GM23338 (cell line): ENCODE data around the gene CYYR1. TPM values are rescaled to one million over a fixed set of nuclear protein-coding genes. Genes with fewer than 3 reads are reported as not detected.

Experiments used
- ATAC-seq: fragments of 200-7000 bp; cut with Tn5 transposase; 3 replicates; pipeline ENCODE4 v1.9.1; 2020
- DNase-seq: peaks from one replicate; pipeline ENCODE4 v3.0.0-alpha.2; 2015; ENCODE audit warnings: low spot score
- H2AFZ ChIP-seq: fragments of 200-600 bp; sonication (generic); 2 replicates; pipeline ENCODE4 v1.8.0; 2016; ENCODE audit warnings: antibody characterized with exemption, mild to moderate bottlenecking, moderate library complexity
- H3F3A ChIP-seq: fragments of 200-600 bp; sonication (generic); replicated peaks from 2 replicates; pipeline ENCODE4 v1.8.0; 2017; ENCODE audit warnings: antibody characterized with exemption, mixed run types, low read depth
- H3K27ac ChIP-seq: fragments of 200-600 bp; sonication (generic); 2 replicates; pipeline ENCODE4 v1.6.1; 2016; ENCODE audit warnings: low read depth
- H3K27me3 ChIP-seq: fragments of 200-600 bp; sonication (generic); 2 replicates; pipeline ENCODE4 v1.8.0; 2016; ENCODE audit warnings: mild to moderate bottlenecking, mixed run types, moderate library complexity; ENCODE audit not compliant: insufficient read depth
- H3K36me3 ChIP-seq: fragments of 200-600 bp; sonication (generic); 2 replicates; pipeline ENCODE4 v1.8.0; 2016; ENCODE audit warnings: mild to moderate bottlenecking; ENCODE audit not compliant: insufficient read depth
- H3K4me1 ChIP-seq: fragments of 200-600 bp; sonication (generic); 2 replicates; pipeline ENCODE4 v1.8.0; 2016; ENCODE audit warnings: mild to moderate bottlenecking, moderate library complexity; ENCODE audit not compliant: insufficient read depth
- H3K4me2 ChIP-seq: fragments of 200-600 bp; sonication (generic); 2 replicates; pipeline ENCODE4 v1.7.1; 2017; ENCODE audit warnings: mixed run types
- H3K4me3 ChIP-seq: fragments of 200-600 bp; sonication (generic); 2 replicates; pipeline ENCODE4 v1.6.1; 2016; ENCODE audit warnings: mixed run types
- H3K79me2 ChIP-seq: fragments of 200-600 bp; sonication (generic); replicated peaks from 2 replicates; pipeline ENCODE4 v1.8.0; 2017; ENCODE audit warnings: mild to moderate bottlenecking; ENCODE audit not compliant: insufficient read depth
- H3K9me2 ChIP-seq: fragments of 200-600 bp; sonication (generic); 2 replicates; pipeline ENCODE4 v1.8.0; 2017; ENCODE audit not compliant: insufficient read depth
- H4K20me1 ChIP-seq: fragments of 200-600 bp; sonication (generic); replicated peaks from 2 replicates; pipeline ENCODE4 v1.8.0; 2017; ENCODE audit warnings: mild to moderate bottlenecking; ENCODE audit not compliant: insufficient read depth
- H3K27ac Mint-ChIP-seq: 2 replicates; pipeline ENCODE4 v1.8.0; 2020; ENCODE audit warnings: inconsistent platforms, mild to moderate bottlenecking, moderate library complexity, mixed read lengths
- H3K27me3 Mint-ChIP-seq: 3 replicates; pipeline ENCODE4 v1.8.0; 2022; ENCODE audit warnings: low read depth, mild to moderate bottlenecking, moderate library complexity, mixed read lengths, inconsistent platforms; ENCODE audit not compliant: insufficient read depth, poor library complexity
- H3K36me3 Mint-ChIP-seq: 3 replicates; pipeline ENCODE4 v1.8.0; 2021; ENCODE audit warnings: low read depth, mild to moderate bottlenecking, inconsistent platforms, moderate library complexity, mixed read lengths
- H3K4me1 Mint-ChIP-seq: 3 replicates; pipeline ENCODE4 v1.8.0; 2020; ENCODE audit warnings: mild to moderate bottlenecking, inconsistent platforms, mixed read lengths
- H3K4me3 Mint-ChIP-seq: 3 replicates; pipeline ENCODE4 v1.8.0; 2021; ENCODE audit warnings: moderate library complexity, mild to moderate bottlenecking, inconsistent platforms, mixed read lengths
- H3K9me3 Mint-ChIP-seq: 3 replicates; pipeline ENCODE4 v1.8.0; 2020; ENCODE audit warnings: moderate library complexity, mild to moderate bottlenecking, inconsistent platforms, mixed read lengths
- CREB1 ChIP-seq: fragments of 250-450 bp; sonication (Bioruptor Pico); IDR thresholded peaks from 2 replicates; pipeline ENCODE4 v1.5.0; 2020; ENCODE audit warnings: low read depth, mild to moderate bottlenecking, moderate library complexity
- EZH2phosphoT487 ChIP-seq: fragments of 200-600 bp; sonication (generic); IDR thresholded peaks from one replicate; pipeline ENCODE4 v1.8.1; 2018; ENCODE audit warnings: antibody characterized with exemption; ENCODE audit not compliant: unreplicated experiment
- JUNB ChIP-seq: IDR thresholded peaks from one replicate; pipeline ENCODE4 v1.6.1; 2016; ENCODE audit warnings: antibody characterized with exemption; ENCODE audit not compliant: unreplicated experiment
- NANOG ChIP-seq: IDR thresholded peaks from 2 replicates; pipeline ENCODE4 v1.6.1; 2016; ENCODE audit warnings: antibody characterized with exemption, borderline replicate concordance
- STAT1 ChIP-seq: IDR thresholded peaks from one replicate; pipeline ENCODE4 v1.6.1; 2016; ENCODE audit warnings: antibody characterized with exemption; ENCODE audit not compliant: unreplicated experiment
- ZNF114 ChIP-seq: fragments of 250-450 bp; sonication (Bioruptor Pico); IDR thresholded peaks from 2 replicates; pipeline ENCODE4 v1.5.0; 2020; ENCODE audit warnings: mild to moderate bottlenecking, moderate library complexity
- ZNF331 ChIP-seq: fragments of 250-450 bp; sonication (Bioruptor Pico); IDR thresholded peaks from 2 replicates; pipeline ENCODE4 v1.5.0; 2020; ENCODE audit warnings: low read depth, mild to moderate bottlenecking, moderate library complexity
- polyA plus RNA-seq: library from polyadenylated mRNA; unstranded; fragments of >200 nt; fragmentation: Nextera tagmentation; extraction: Ambion mirVana; gene quantifications from 2 replicates; pipeline ENCODE4 v1.2.1, GENCODE V29; 2016
- total RNA-seq: library from RNA; depleted of rRNA; stranded (reverse); fragments of >200 nt; shearing (Covaris generic); gene quantifications from 2 replicates; pipeline ENCODE4 v1.2.3, GENCODE V29; 2014
- TF ChIP-seq, protein P1 (sequence below): IDR thresholded peaks from one replicate; pipeline ENCODE4 v1.6.1; 2018; ENCODE audit warnings: antibody characterized with exemption; ENCODE audit not compliant: unreplicated experiment
- TF ChIP-seq, protein P2 (sequence below), 2 experiments: fragments of 200-600 bp in 1 of 2; sonication (generic) in 1 of 2; conservative IDR thresholded peaks; 2 replicates each; pipeline versions ENCODE4 v1.5.1 to v1.6.1; 2016 to 2017; ENCODE audit warnings: antibody characterized with exemption in 2 of 2, low read depth in 2 of 2, mild to moderate bottlenecking in 2 of 2, moderate library complexity in 1 of 2

Gene CYYR1
- total and polyA plus RNA-seq, 2 experiments from 2014 or later = 23.8 to 25.4 TPM

DNA sequence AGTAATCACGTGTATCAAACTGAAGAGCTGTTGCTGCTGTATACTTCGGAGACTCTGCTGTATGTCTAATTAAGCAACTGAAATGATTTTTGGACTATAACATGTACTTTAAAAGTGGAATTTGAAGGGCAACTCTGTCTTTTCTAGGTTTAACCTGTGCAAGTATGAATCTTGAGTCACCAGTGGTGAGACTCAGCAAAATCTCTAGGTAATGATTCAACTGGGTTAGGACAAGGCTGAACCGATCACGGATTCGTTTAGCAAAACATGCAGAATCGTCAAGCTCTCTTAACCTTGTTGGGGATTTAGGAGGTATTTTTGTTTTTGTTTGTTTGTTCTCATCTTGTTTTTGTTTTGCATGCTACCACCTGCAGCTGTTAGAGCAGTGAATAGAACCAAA, 149.6 kb downstream of the CYYR1 start:
- Histone ChIP-seq H3F3A (no peaks in the 10 kb centered on the region), H3K4me1 (no peaks in the 10 kb centered on the region), H3K79me2 (no peaks in the 10 kb centered on the region), H3K4me2 (no peak overlapping the region), H3K36me3 (no peaks in the 10 kb centered on the region), H3K27ac (no peak overlapping the region), H3K9me2 (peaks cover 10% of the 10 kb centered on the region), H2AFZ (peak overlapping the region; percentile 40; the same call in 1 of the 2 replicates), H3K4me3 (no peak overlapping the region), H4K20me1 (no peaks in the 10 kb centered on the region), H3K27me3 (no peaks in the 10 kb centered on the region)
- peaks cover 4% of the 10 kb centered on the region; the same call in 2 of the 3 replicates for H3K9me3 Mint-ChIP-seq
- H3K27ac Mint-ChIP-seq = no peak overlapping the region
- TF ChIP-seq STAT1 (no peak), NANOG (no peak), ZNF331 (CRISPR knock-in tag) (no peak), CREB1 (CRISPR knock-in tag) (no peak), EZH2phosphoT487 (no peak)
- no peaks in the 10 kb centered on the region; the same call in 2 of the 3 replicates for H3K36me3 Mint-ChIP-seq
- H3K4me1 Mint-ChIP-seq = no peaks in the 10 kb centered on the region
- DNase-seq (no peak), ATAC-seq (no peak)
- no peak overlapping the region for H3K4me3 Mint-ChIP-seq
- H3K27me3 Mint-ChIP-seq = peaks cover 1% of the 10 kb centered on the region

DNA sequence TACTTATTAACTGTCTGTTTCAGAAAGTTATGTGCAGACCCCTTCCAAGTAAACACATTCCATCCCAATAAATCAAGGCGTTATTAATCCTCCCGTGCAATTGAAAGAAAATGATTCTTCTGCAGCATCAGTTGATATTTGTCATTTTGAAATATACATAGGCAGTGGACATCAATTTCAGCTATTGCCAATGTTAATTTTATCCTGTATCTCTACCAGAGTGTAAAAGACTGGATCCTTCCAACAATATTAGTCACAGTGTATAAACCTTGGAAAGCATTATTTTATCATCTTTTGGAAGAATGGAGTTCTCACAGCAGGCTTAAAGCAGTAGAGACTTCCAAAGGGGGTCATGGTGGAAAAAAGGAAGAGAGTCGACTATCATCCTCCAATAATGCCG, 150.4 kb downstream of the CYYR1 start:
- Histone ChIP-seq H3K4me2 (no peak overlapping the region), H4K20me1 (no peaks in the 10 kb centered on the region), H3K36me3 (no peaks in the 10 kb centered on the region), H3K79me2 (no peaks in the 10 kb centered on the region), H3K9me2 (peaks cover 6% of the 10 kb centered on the region; the same call in 1 of the 2 replicates), H3K4me3 (no peak overlapping the region), H3F3A (no peaks in the 10 kb centered on the region), H3K27ac (no peak overlapping the region), H2AFZ (no peak overlapping the region), H3K27me3 (no peaks in the 10 kb centered on the region), H3K4me1 (no peaks in the 10 kb centered on the region)
- H3K4me1 Mint-ChIP-seq = no peaks in the 10 kb centered on the region
- peaks cover 4% of the 10 kb centered on the region; the same call in 2 of the 3 replicates for H3K9me3 Mint-ChIP-seq
- H3K27me3 Mint-ChIP-seq = peaks cover 1% of the 10 kb centered on the region
- no peak overlapping the region for H3K4me3 Mint-ChIP-seq
- ATAC-seq (no peak), DNase-seq (no peak)
- H3K27ac Mint-ChIP-seq = no peak overlapping the region
- no peak for TF ChIP-seq ZNF114 (CRISPR knock-in tag)
- TF ChIP-seq JUNB = no peak
- TF ChIP-seq ZNF331 (CRISPR knock-in tag) = no peak
- TF ChIP-seq EZH2phosphoT487 = no peak
- TF ChIP-seq, protein P1, sequence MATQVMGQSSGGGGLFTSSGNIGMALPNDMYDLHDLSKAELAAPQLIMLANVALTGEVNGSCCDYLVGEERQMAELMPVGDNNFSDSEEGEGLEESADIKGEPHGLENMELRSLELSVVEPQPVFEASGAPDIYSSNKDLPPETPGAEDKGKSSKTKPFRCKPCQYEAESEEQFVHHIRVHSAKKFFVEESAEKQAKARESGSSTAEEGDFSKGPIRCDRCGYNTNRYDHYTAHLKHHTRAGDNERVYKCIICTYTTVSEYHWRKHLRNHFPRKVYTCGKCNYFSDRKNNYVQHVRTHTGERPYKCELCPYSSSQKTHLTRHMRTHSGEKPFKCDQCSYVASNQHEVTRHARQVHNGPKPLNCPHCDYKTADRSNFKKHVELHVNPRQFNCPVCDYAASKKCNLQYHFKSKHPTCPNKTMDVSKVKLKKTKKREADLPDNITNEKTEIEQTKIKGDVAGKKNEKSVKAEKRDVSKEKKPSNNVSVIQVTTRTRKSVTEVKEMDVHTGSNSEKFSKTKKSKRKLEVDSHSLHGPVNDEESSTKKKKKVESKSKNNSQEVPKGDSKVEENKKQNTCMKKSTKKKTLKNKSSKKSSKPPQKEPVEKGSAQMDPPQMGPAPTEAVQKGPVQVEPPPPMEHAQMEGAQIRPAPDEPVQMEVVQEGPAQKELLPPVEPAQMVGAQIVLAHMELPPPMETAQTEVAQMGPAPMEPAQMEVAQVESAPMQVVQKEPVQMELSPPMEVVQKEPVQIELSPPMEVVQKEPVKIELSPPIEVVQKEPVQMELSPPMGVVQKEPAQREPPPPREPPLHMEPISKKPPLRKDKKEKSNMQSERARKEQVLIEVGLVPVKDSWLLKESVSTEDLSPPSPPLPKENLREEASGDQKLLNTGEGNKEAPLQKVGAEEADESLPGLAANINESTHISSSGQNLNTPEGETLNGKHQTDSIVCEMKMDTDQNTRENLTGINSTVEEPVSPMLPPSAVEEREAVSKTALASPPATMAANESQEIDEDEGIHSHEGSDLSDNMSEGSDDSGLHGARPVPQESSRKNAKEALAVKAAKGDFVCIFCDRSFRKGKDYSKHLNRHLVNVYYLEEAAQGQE = no peak
- TF ChIP-seq, protein P2, sequence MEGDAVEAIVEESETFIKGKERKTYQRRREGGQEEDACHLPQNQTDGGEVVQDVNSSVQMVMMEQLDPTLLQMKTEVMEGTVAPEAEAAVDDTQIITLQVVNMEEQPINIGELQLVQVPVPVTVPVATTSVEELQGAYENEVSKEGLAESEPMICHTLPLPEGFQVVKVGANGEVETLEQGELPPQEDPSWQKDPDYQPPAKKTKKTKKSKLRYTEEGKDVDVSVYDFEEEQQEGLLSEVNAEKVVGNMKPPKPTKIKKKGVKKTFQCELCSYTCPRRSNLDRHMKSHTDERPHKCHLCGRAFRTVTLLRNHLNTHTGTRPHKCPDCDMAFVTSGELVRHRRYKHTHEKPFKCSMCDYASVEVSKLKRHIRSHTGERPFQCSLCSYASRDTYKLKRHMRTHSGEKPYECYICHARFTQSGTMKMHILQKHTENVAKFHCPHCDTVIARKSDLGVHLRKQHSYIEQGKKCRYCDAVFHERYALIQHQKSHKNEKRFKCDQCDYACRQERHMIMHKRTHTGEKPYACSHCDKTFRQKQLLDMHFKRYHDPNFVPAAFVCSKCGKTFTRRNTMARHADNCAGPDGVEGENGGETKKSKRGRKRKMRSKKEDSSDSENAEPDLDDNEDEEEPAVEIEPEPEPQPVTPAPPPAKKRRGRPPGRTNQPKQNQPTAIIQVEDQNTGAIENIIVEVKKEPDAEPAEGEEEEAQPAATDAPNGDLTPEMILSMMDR (conservative IDR thresholded peaks at IDR 0.05; ENCODE audit: low read depth in 2 of 2) = no peak
- H3K36me3 Mint-ChIP-seq = no peaks in the 10 kb centered on the region; the same call in 2 of the 3 replicates
